Measurements from ENCODE around the gene WWP2.
"Not testable (repeated sequence)": the region's sequence is repeated elsewhere in the genome, so short reads cannot be mapped to it uniquely, and the experiment has no call there.

Gene WWP2

DNA sequence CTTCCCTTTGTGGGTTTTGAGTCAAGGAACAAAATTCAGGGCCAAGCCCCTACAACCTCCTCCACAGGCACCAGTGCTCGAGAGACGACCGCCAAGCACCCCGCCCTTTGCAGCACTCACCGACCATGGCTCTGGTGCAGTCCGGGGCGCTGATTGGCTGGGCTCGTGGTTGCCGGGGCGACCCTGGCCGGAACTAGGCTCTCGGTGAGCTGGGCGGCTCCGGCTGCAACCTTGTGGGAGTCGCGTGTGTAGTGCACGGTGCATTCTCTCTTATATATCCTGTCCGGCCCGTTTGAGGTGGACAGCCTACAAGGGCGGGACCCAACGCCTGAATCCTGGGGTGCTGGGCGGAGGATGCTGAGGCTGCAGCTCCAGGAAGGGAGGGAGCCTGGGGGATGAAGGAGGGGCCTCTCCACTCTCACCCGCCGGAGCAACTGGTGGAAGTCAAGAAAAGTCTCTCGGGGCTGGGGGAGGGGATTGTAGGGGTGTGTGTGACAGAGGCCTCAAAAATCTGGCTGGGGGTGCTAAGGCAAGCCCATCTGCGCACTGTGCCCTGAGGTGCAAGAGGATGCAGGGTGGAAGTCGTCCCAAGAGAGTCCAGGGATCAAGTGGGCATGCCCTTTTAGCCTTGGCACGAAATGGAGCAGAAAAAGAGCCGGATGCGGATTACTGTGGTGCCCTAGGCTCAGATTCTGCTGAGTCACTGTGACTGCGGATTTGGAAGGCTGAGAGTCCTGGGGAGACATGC is 35.6 kb upstream of the WWP2 start, which contains the start of gene NQO1:
NQO1 (minus strand) TSS at position 248 of the 748 bp plus-strand sequence; CDS start at position 127, 121 bp downstream.
- H3K27ac ChIP-seq (ENCODE audit: low read length) = peak within 1 kb of the TSS; percentile 13
- WGBS (ENCODE audit: insufficient coverage, insufficient read length) = no CpG with 5 or more reads among the region's 31 CpGs
- H3K4me3 ChIP-seq (ENCODE audit: low read length) = peak within 1 kb of the TSS; percentile 53; the same call in 1 of the 2 replicates
- no peaks in the 10 kb centered on the region for H3K27me3 ChIP-seq (ENCODE audit: control insufficient read depth, insufficient read depth, low read length)
- H3K4me1 ChIP-seq (ENCODE audit: control insufficient read depth, insufficient read depth, low read length) = peaks cover 1% of the 10 kb centered on the region; the same call in 1 of the 2 replicates
- no peaks in the 10 kb centered on the region for H3K9me3 ChIP-seq (ENCODE audit: control insufficient read depth, insufficient read depth, low read length)
- H3K36me3 ChIP-seq (ENCODE audit: control insufficient read depth, insufficient read depth, low read length) = no peaks in the 10 kb centered on the region
- DNase-seq (ENCODE audit: low read depth, low spot score) = peak; percentile 84

DNA sequence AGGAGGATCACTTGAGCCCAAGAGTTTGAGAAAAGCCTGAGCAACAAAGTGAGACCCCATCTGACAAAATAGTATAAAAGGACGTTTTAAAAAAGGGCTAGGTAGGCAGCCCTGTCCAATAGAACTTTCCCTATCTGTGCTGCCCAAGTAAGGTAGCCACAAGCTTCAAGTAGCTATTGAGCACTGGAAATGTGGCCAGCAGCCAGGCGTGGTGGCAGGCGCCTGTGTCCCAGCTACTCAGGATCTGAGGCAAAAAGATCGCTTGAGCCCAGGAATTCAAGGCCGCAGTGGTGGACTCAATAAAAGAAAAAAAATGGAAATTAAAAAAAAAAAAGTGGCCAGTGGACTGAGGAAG is 34.2 kb upstream of the WWP2 start:
- no peaks in the 10 kb centered on the region; the same call in 1 of the 2 replicates for H3K4me1 ChIP-seq (ENCODE audit: control insufficient read depth, insufficient read depth, low read length)
- H3K36me3 ChIP-seq (ENCODE audit: control insufficient read depth, insufficient read depth, low read length) = no peaks in the 10 kb centered on the region
- no peak overlapping the region for H3K4me3 ChIP-seq (ENCODE audit: low read length)
- no peaks in the 10 kb centered on the region for H3K9me3 ChIP-seq (ENCODE audit: control insufficient read depth, insufficient read depth, low read length)
- DNase-seq (ENCODE audit: low read depth, low spot score) = no peak
- H3K27ac ChIP-seq (ENCODE audit: low read length) = no peak overlapping the region
- no peaks in the 10 kb centered on the region for H3K27me3 ChIP-seq (ENCODE audit: control insufficient read depth, insufficient read depth, low read length)
- no CpG with 5 or more reads among the region's 5 CpGs for WGBS (ENCODE audit: insufficient coverage, insufficient read length)

DNA sequence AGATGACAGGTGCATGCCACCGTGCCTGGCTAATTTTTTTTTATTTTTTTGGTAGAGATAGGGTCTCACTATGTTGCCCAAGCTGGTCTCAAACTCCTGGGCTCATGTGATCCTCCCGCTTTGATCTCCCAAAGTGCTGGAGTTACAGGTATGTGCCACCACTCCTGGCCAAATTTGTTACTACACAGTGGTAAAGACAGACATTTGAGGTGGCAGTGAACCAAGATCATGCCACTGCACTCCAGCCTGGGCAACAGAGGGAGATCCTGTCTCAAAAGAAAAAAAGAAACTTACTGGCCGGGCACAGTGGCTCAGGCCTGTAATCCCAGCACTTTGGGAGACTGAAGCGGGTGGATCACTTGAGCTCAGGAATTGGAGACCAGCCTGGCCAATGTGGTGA is 33.1 kb upstream of the WWP2 start:
- not testable (repeated sequence) for H3K27ac ChIP-seq (ENCODE audit: low read length); H3K4me1 ChIP-seq (ENCODE audit: control insufficient read depth, insufficient read depth, low read length)
- no CpG with 5 or more reads among the region's 4 CpGs for WGBS (ENCODE audit: insufficient coverage, insufficient read length)

DNA sequence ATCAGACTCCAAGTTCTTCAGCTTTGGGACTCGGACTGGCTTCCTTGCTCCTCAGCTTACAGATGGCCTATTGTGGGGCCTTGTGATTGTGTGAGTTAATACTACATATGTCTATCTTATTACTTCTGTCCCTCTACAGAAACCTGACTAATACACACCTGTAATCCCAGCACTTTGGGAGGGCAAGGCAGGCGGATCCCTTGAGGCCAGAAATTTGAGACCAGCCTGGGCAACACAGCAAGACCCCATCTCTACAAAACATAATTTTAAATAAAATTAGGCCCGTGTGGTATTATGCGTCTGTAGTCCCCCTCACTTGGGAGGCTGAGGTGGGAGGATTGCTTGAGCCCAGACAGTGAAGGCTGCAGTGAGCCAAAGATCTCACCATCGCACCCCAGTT is 30.9 kb upstream of the WWP2 start:
- not testable (repeated sequence) for DNase-seq (ENCODE audit: low read depth, low spot score); H3K9me3 ChIP-seq (ENCODE audit: control insufficient read depth, insufficient read depth, low read length); H3K36me3 ChIP-seq (ENCODE audit: control insufficient read depth, insufficient read depth, low read length); H3K4me3 ChIP-seq (ENCODE audit: low read length); H3K27me3 ChIP-seq (ENCODE audit: control insufficient read depth, insufficient read depth, low read length); H3K27ac ChIP-seq (ENCODE audit: low read length); H3K4me1 ChIP-seq (ENCODE audit: control insufficient read depth, insufficient read depth, low read length)
- WGBS (ENCODE audit: insufficient coverage, insufficient read length) = no CpG with 5 or more reads among the region's 5 CpGs

More for the DNA sequence above, 33.1 kb upstream of the WWP2 start:
- not testable (repeated sequence) for H3K9me3 ChIP-seq (ENCODE audit: control insufficient read depth, insufficient read depth, low read length); H3K4me3 ChIP-seq (ENCODE audit: low read length); DNase-seq (ENCODE audit: low read depth, low spot score); H3K27me3 ChIP-seq (ENCODE audit: control insufficient read depth, insufficient read depth, low read length); H3K36me3 ChIP-seq (ENCODE audit: control insufficient read depth, insufficient read depth, low read length)

- Histone ChIP-seq H3K27me3 (ENCODE audit: control insufficient read depth, insufficient read depth, low read length) (no peaks in the 10 kb centered on the region), H3K27ac (ENCODE audit: low read length) (no peak overlapping the region), H3K4me1 (ENCODE audit: control insufficient read depth, insufficient read depth, low read length) (no peaks in the 10 kb centered on the region; the same call in 1 of the 2 replicates), H3K36me3 (ENCODE audit: control insufficient read depth, insufficient read depth, low read length) (no peaks in the 10 kb centered on the region), H3K9me3 (ENCODE audit: control insufficient read depth, insufficient read depth, low read length) (no peaks in the 10 kb centered on the region), H3K4me3 (ENCODE audit: low read length) (no peak overlapping the region)
- no peak for DNase-seq (ENCODE audit: low read depth, low spot score)
- WGBS (ENCODE audit: insufficient coverage, insufficient read length) = no CpG with 5 or more reads among the region's 6 CpGs
These were observed 30.0 kb upstream of the WWP2 start for GRCh38 chr16:69732101-69732500.

DNA sequence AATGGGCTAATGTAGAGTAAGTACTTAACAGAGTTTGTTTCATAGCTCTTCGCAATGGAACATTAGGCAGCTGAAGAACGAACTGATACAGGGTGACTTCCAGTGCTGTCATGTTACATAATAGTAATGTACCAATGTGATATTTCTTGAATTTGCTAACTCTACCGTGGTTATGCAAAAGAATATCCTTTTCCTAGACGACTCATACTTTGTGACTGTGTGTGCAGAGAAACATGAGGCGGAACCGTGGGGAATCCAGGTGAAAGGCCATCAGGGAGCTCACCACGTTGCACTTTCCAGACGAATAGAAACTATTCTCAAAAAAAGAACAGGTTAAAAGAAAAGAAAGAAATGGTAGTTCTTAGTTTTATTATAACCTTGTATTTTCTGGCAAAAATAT is 20.6 kb upstream of the WWP2 start:
- no peak for DNase-seq (ENCODE audit: low read depth, low spot score)
- no peak overlapping the region for H3K4me3 ChIP-seq (ENCODE audit: low read length)
- H3K4me1 ChIP-seq (ENCODE audit: control insufficient read depth, insufficient read depth, low read length) = no peaks in the 10 kb centered on the region
- no CpG with 5 or more reads among the region's 8 CpGs for whole genome bisulfite sequencing (ENCODE audit: insufficient coverage, insufficient read length)
- H3K27me3 ChIP-seq (ENCODE audit: control insufficient read depth, insufficient read depth, low read length) = no peaks in the 10 kb centered on the region
- peaks cover 46% of the 10 kb centered on the region for H3K36me3 ChIP-seq (ENCODE audit: control insufficient read depth, insufficient read depth, low read length)
- no peak overlapping the region for H3K27ac ChIP-seq (ENCODE audit: low read length)
- no peaks in the 10 kb centered on the region for H3K9me3 ChIP-seq (ENCODE audit: control insufficient read depth, insufficient read depth, low read length)

- no peak for DNase-seq (ENCODE audit: low read depth, low spot score)
- Histone ChIP-seq H3K4me3 (ENCODE audit: low read length) (no peak overlapping the region), H3K4me1 (ENCODE audit: control insufficient read depth, insufficient read depth, low read length) (no peaks in the 10 kb centered on the region), H3K9me3 (ENCODE audit: control insufficient read depth, insufficient read depth, low read length) (no peaks in the 10 kb centered on the region), H3K36me3 (ENCODE audit: control insufficient read depth, insufficient read depth, low read length) (peaks cover 46% of the 10 kb centered on the region), H3K27me3 (ENCODE audit: control insufficient read depth, insufficient read depth, low read length) (no peaks in the 10 kb centered on the region), H3K27ac (ENCODE audit: low read length) (no peak overlapping the region)
- 100% methylated on average over 3 of the region's 41 CpGs for WGBS (ENCODE audit: insufficient coverage, insufficient read length)
These were observed 19.9 kb upstream of the WWP2 start for GRCh38 chr16:69741951-69742904.

DNA sequence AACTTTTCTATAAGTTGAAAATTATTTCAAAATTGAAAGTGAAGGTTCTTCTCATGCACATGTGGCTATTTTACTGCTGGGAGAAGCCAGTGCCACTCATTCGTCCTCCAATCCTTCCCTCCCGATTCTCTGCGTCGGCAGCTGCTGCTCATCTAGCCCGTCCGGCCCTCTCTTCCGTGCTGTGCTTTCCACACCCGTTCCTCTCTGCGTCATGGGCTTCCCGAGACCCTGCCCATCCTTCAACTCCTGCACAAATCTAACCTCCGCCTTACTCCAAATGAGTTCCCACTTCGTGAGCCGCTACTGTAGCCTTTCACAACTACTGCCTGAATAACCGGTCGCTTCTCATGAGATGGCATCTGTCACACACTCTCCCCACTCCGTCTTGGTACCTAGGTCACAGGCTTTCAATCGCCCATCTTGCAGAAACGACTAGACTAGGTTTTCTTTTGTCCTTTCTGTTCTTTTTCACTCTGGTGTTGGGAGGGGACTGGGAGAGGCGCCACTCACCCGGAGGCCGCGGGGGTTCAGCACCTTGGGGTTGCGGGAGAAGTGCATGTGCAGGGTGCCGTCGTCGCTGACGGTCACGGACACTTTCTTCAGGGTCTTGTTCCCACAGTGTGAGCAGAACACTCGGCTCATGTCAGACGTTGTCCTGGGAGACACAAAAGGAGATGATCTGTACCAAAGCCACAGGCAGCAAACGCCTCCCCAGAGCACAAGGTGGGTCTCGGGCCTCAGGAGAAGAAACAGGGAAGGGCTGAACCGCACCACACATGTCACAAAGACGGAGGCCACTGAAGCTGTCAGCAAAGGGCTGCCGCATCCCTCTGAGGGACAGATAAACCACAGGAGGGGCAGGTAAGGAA is 17.5 kb upstream of the WWP2 start:
- Histone ChIP-seq H3K27me3 (ENCODE audit: control insufficient read depth, insufficient read depth, low read length) (no peaks in the 10 kb centered on the region), H3K9me3 (ENCODE audit: control insufficient read depth, insufficient read depth, low read length) (no peaks in the 10 kb centered on the region), H3K27ac (ENCODE audit: low read length) (no peak overlapping the region), H3K4me3 (ENCODE audit: low read length) (no peak overlapping the region), H3K4me1 (ENCODE audit: control insufficient read depth, insufficient read depth, low read length) (no peaks in the 10 kb centered on the region), H3K36me3 (ENCODE audit: control insufficient read depth, insufficient read depth, low read length) (peaks cover 62% of the 10 kb centered on the region)
- no peak for DNase-seq (ENCODE audit: low read depth, low spot score)
- WGBS (ENCODE audit: insufficient coverage, insufficient read length) = no CpG with 5 or more reads among the region's 35 CpGs

GRCh38 chr16:69745232-69745612 is 16.9 kb upstream of the WWP2 start:
- Histone ChIP-seq H3K9me3 (ENCODE audit: control insufficient read depth, insufficient read depth, low read length) (no peaks in the 10 kb centered on the region), H3K4me1 (ENCODE audit: control insufficient read depth, insufficient read depth, low read length) (no peaks in the 10 kb centered on the region), H3K4me3 (ENCODE audit: low read length) (no peak overlapping the region), H3K27me3 (ENCODE audit: control insufficient read depth, insufficient read depth, low read length) (no peaks in the 10 kb centered on the region), H3K27ac (ENCODE audit: low read length) (no peak overlapping the region), H3K36me3 (ENCODE audit: control insufficient read depth, insufficient read depth, low read length) (peaks cover 61% of the 10 kb centered on the region)
- DNase-seq (ENCODE audit: low read depth, low spot score) = no peak
- no CpG with 5 or more reads among the region's 11 CpGs for WGBS (ENCODE audit: insufficient coverage, insufficient read length)

- no CpG with 5 or more reads among the region's 10 CpGs for WGBS (ENCODE audit: insufficient coverage, insufficient read length)
- no peak for DNase-seq (ENCODE audit: low read depth, low spot score)
- Histone ChIP-seq H3K9me3 (ENCODE audit: control insufficient read depth, insufficient read depth, low read length) (no peaks in the 10 kb centered on the region), H3K27me3 (ENCODE audit: control insufficient read depth, insufficient read depth, low read length) (no peaks in the 10 kb centered on the region), H3K27ac (ENCODE audit: low read length) (no peak overlapping the region), H3K4me1 (ENCODE audit: control insufficient read depth, insufficient read depth, low read length) (no peaks in the 10 kb centered on the region), H3K36me3 (ENCODE audit: control insufficient read depth, insufficient read depth, low read length) (peaks cover 61% of the 10 kb centered on the region), H3K4me3 (ENCODE audit: low read length) (no peak overlapping the region)
These were observed 16.2 kb upstream of the WWP2 start for GRCh38 chr16:69745959-69746358.
